Measurements from ENCODE around the gene C1QTNF5. TPM values are rescaled to one million over a fixed set of nuclear protein-coding genes. Genes with fewer than 3 reads are reported as not detected.

The C1QTNF5 gene
- total and polyA plus RNA-seq, 3 experiments from 2014 or later = not detected

DNA sequence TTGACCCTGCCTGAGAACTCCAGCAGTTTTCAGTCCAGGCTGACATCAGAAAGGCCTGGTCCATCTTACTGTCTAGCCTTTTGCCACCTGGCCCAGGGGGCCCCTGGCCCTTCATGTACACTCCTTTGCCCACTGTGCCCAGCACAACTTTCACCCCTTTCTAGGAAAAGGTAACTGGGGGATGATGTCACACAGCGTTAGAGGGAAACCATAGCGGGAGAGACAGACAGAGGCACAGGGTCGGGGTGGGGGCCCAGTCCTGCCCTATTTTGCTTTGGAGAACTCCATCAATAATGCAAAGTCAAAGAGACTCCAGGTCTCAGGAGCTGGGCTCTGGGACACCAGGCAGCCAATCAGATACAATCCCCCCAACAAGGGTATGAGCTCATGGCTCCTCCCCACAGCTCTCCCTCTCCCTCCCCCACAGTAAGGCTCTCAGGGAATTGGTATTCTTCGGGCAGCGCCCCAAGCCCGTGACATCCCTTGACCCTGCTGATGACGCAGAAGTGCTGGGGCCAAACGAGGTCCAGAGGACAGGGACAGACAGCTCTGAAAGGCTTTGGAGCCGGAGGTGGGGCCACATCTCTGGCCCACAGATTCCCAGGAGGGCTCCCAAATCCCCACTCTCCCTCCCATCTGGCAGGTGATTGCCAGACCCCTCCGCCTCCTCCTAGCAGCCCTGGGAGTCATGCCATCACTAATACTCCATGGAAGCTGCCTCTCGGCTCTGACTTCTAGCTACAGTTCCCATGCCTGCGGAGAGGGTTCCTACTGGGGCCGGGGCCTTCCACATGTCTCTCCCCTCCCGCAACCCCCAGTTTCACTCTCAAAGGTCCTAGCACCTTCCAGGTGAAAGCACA lies 34.9 kb upstream of the C1QTNF5 start:
- Mint-ChIP-seq H3K27me3 (peaks cover 2 to 5% of the 10 kb centered on the region in 2 donors), H3K4me3 (no peak overlapping the region), H3K9me3 (no peaks in the 10 kb centered on the region), H3K27ac (no peak overlapping the region), H3K36me3 (no peaks in the 10 kb centered on the region), H3K4me1 (peaks cover 13 to 21% (median 13%) of the 10 kb centered on the region in 3 donors)
- DNase-seq = no peak
- Histone ChIP-seq H3K4me3 (ENCODE audit: low read length) (no peak overlapping the region), H3K4me1 (ENCODE audit: insufficient read depth, low read length) (peaks cover 9% of the 10 kb centered on the region), H3K9me3 (ENCODE audit: low read length) (no peaks in the 10 kb centered on the region), H3K27ac (ENCODE audit: low read depth, low read length) (no peak overlapping the region), H3K27me3 (ENCODE audit: insufficient read depth, low read length, poor library complexity, severe bottlenecking) (no peaks in the 10 kb centered on the region), H3K36me3 (ENCODE audit: insufficient read depth, low read length) (no peaks in the 10 kb centered on the region)
- CTCF ChIA-PET = interaction anchor here (1.3 to 15.4 kb wide), 6 partner anchors 10 to 28 kb away, joined by 3 to 145 read pairs (median 10); no protein-coding TSS in a partner anchor
- POLR2A ChIA-PET = no interaction called here

DNA sequence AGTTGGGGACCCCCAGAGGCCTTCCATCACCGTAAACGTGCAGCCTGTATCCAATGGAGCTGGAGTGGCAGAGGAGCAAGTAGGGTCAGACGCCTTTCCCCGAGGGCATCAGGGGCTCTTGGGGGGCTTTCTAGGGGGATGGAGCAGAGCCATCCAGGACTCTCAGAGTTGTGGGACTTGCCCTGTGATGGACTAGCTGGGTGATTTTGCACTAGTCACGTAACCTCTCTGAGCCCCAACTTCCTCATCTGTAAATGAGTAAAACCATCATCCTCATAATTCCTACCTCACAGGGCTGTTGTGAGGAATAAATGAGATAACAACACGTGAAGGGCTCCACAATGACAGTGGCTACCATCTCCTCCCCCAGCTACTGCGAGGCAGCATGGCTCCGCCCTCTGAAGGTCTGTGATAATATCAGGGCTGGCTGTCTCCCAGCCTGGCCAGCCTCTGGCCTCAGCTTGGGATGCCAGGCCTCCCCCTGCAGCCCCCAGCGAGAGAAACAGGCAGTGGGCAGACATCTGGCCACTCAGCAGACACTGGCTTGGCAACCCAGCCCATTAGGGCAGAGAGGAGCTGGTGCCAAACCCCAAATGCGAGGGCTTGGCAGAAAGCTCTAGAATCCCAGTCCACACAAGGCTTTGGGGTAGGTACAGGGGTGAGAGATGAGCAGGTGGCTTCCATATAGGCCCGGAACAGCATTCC lies 34.1 kb upstream of the C1QTNF5 start:
- no peaks in the 10 kb centered on the region for H3K36me3 Mint-ChIP-seq
- POLR2A ChIA-PET = no interaction called here

DNA sequence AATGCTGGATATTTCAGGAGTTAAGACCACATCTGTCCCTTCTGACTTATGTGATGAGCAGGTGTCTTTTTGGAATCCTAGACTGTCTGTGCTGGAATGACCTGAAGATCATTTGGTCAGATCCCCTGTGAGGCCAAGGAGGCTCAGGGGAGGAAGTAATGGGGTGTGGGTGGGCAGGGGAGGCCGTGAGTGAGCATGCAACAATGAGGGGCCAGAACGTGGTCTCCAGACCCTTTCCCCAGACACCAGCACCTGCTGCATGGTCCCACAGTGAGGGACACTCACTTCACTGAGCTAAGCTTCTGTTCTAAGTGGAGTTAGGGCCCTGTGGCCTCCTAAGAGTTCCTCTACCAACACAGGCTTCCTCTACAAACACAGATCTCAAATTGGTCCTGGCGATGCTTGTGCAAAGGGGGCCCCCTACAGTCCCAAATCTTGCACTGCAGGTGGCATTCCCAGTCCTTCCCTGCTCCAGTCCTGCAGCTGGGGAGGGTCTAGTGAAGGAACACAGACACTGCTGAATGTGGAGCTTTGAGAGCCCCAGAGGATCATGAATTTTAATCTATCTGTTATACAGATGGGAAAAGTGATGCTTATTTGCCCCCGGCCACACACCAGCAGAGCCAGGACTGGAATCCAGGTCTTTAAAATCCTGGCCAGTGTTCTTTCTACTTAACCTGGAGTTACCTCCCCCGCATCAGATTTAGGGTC lies 33.4 kb upstream of the C1QTNF5 start:
- Histone ChIP-seq H3K9me3 (ENCODE audit: low read length) (no peaks in the 10 kb centered on the region), H3K4me1 (ENCODE audit: insufficient read depth, low read length) (peaks cover 9% of the 10 kb centered on the region), H3K27me3 (ENCODE audit: insufficient read depth, low read length, poor library complexity, severe bottlenecking) (no peaks in the 10 kb centered on the region), H3K4me3 (ENCODE audit: low read length) (no peak overlapping the region), H3K36me3 (ENCODE audit: insufficient read depth, low read length) (no peaks in the 10 kb centered on the region), H3K27ac (ENCODE audit: low read depth, low read length) (no peak overlapping the region)
- Mint-ChIP-seq H3K4me1 (peaks cover 18 to 29% (median 19%) of the 10 kb centered on the region in 3 donors), H3K36me3 (no peaks in the 10 kb centered on the region), H3K27me3 (peaks cover 6 to 16% of the 10 kb centered on the region in 2 donors), H3K4me3 (peak overlapping the region in 2 of 7 donors; percentile 10 to 32), H3K27ac (peak overlapping the region in 5 of 8 donors; percentile 17 to 63 (median 47)), H3K9me3 (no peaks in the 10 kb centered on the region)
- peak in 4 of 5 donors; percentile 33 to 59 (median 38) for DNase-seq
- CTCF ChIA-PET = interaction anchor here (0.7 to 15.4 kb wide), 9 partner anchors 9 to 205 kb away, joined by 3 to 145 read pairs (median 3); partner anchors contain the start of gene NLRX1
- POLR2A ChIA-PET = no interaction called here

More for the DNA sequence above, 34.1 kb upstream of the C1QTNF5 start:
- Histone ChIP-seq H3K4me1 (ENCODE audit: insufficient read depth, low read length) (peaks cover 9% of the 10 kb centered on the region), H3K27me3 (ENCODE audit: insufficient read depth, low read length, poor library complexity, severe bottlenecking) (no peaks in the 10 kb centered on the region), H3K36me3 (ENCODE audit: insufficient read depth, low read length) (no peaks in the 10 kb centered on the region), H3K4me3 (ENCODE audit: low read length) (no peak overlapping the region), H3K27ac (ENCODE audit: low read depth, low read length) (no peak overlapping the region), H3K9me3 (ENCODE audit: low read length) (no peaks in the 10 kb centered on the region)
- no peak for DNase-seq
- CTCF ChIA-PET = interaction anchor here (0.7 to 15.4 kb wide), 10 partner anchors 9 to 206 kb away, joined by 3 to 145 read pairs (median 3); partner anchors contain the start of gene NLRX1
- Mint-ChIP-seq H3K4me3 (no peak overlapping the region), H3K4me1 (peaks cover 18 to 29% (median 19%) of the 10 kb centered on the region in 3 donors), H3K9me3 (no peaks in the 10 kb centered on the region), H3K27me3 (peaks cover 2 to 10% of the 10 kb centered on the region in 2 donors), H3K27ac (no peak overlapping the region)

DNA sequence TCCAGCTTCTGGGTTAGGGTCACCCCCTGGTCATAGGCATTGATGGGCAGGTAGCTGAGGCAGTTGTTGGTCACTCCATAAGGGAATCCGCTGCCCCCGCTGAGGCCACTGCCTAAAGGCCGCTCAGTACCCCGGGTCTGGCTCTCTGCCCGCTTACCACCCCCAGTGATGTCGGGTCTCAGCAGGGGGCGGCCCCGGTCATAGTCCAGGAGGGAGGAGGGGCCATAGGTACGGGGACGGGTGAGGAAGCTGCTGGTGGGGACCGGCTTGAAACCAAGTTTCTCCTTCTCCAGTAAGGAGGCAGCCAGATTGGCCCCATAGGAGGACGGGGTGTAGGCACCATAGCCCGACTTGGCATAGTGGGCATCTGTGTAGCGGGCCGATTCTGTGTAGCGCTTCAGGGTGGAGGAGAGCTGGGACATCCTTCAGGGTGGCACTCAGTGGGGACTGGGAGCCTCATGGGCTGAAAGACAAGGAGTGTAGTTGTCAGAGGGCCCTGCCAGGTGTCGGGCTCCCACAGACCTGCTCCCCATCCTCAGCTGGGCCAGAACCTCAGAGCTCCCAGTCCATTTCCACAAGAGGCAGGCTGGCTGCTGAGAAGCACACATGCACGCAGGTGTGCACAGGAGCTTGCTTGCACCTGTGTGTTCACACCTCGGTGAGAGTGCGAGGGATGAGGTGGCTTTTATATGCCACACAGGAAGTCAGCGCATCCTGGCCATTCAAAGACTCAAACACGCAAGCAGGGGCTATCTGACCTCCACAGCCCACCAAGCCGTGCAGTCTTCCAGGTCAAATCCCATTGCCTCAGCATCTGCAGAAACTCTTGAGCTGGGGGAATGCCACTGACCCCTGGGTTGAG lies 32.6 kb upstream of the C1QTNF5 start:
- Mint-ChIP-seq H3K4me1 (peaks cover 18 to 29% (median 19%) of the 10 kb centered on the region in 3 donors), H3K36me3 (no peaks in the 10 kb centered on the region), H3K27ac (peak overlapping the region in 6 of 8 donors; percentile 8 to 84 (median 53)), H3K27me3 (peaks cover 8 to 19% of the 10 kb centered on the region in 2 donors), H3K4me3 (no peak overlapping the region), H3K9me3 (no peaks in the 10 kb centered on the region)
- peaks cover 9% of the 10 kb centered on the region for H3K4me1 ChIP-seq (ENCODE audit: insufficient read depth, low read length)
- ChIA-PET POLR2A (no interaction called here), CTCF (interaction anchor here (0.9 to 15.4 kb wide), 6 partner anchors 8 to 107 kb away, joined by 3 to 145 read pairs (median 4); partner anchors contain the start of gene USP2)
- H3K4me3 ChIP-seq (ENCODE audit: low read length) = no peak overlapping the region
- no peak overlapping the region for H3K27ac ChIP-seq (ENCODE audit: low read depth, low read length)
- H3K9me3 ChIP-seq (ENCODE audit: low read length) = no peaks in the 10 kb centered on the region
- no peaks in the 10 kb centered on the region for H3K36me3 ChIP-seq (ENCODE audit: insufficient read depth, low read length)
- peak in 1 of 5 donors; percentile 14 for DNase-seq
- H3K27me3 ChIP-seq (ENCODE audit: insufficient read depth, low read length, poor library complexity, severe bottlenecking) = no peaks in the 10 kb centered on the region

DNA sequence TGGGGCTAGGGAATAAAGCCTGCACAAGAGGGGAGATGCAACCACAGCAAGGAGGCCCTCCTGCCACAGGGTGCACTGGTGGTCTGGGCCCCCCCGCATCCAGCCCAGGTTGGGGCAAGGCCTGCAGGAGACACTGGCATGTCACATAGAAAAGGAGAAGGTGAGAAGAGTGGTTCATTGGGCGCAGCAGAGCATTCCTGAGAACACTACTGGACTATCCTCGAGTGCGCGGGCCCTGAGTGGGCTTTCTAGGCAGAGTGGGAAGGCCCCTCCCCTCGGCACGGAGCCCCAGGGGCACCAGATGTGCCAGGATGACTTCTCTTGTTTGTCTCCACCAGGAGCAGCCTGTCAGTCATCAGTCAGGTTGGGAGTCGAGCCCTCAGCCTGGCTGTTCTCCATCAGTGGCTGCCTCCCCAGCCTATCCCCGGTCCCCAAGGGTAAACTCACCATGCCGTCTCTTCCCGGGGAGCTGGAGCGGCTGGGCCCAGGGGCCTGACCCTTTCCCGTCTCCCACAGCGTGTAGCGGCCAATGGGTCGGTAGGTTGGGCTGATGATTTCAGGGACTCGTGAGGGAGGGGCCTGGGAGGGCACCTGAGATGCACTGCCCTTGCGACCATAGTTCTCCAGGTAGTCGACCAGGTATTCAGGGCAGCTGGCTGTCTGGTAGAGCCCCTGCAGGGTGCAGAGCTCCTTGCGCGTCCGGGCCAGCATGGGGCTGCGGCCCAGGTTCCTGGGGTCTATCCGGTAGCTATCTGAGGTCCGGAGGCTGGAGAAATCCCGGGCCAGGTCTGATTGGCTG lies 31.8 kb upstream of the C1QTNF5 start:
- ChIA-PET POLR2A (no interaction called here), CTCF (interaction anchor here (0.9 to 15.4 kb wide), 3 partner anchors 9 to 16 kb away, joined by 3 to 145 read pairs (median 26); partner anchors contain the start of gene USP2)
- Histone ChIP-seq H3K4me1 (ENCODE audit: insufficient read depth, low read length) (peaks cover 9% of the 10 kb centered on the region), H3K9me3 (ENCODE audit: low read length) (no peaks in the 10 kb centered on the region), H3K27me3 (ENCODE audit: insufficient read depth, low read length, poor library complexity, severe bottlenecking) (no peaks in the 10 kb centered on the region), H3K36me3 (ENCODE audit: insufficient read depth, low read length) (no peaks in the 10 kb centered on the region), H3K27ac (ENCODE audit: low read depth, low read length) (no peak overlapping the region), H3K4me3 (ENCODE audit: low read length) (no peak overlapping the region)
- Mint-ChIP-seq H3K36me3 (no peaks in the 10 kb centered on the region), H3K27me3 (peaks cover 11 to 25% of the 10 kb centered on the region in 2 donors), H3K9me3 (no peaks in the 10 kb centered on the region), H3K4me1 (peaks cover 18 to 29% (median 19%) of the 10 kb centered on the region in 3 donors), H3K27ac (no peak overlapping the region), H3K4me3 (no peak overlapping the region)
- DNase-seq = no peak

DNA sequence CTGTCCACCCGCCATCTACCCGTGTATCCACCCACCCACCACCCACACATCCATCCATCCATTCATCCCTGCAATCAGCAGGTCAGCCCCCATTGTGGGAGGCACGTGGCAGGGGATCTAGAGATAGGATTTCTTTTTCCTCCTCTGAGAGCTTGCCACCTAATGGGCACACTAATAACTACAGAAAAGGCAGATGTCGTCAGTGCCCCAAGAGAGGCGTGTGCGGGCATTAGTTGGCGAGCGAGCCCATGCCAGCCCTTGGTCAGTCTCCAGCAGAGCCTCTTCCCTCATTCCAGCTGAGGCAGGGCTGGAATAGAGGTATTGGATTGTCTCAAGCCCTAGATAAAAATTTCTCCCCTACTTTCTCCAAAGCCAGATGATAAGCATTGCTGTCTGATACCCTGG lies 31.1 kb upstream of the C1QTNF5 start:
- Histone ChIP-seq H3K27ac (ENCODE audit: low read depth, low read length) (no peak overlapping the region), H3K27me3 (ENCODE audit: insufficient read depth, low read length, poor library complexity, severe bottlenecking) (no peaks in the 10 kb centered on the region), H3K9me3 (ENCODE audit: low read length) (no peaks in the 10 kb centered on the region), H3K4me3 (ENCODE audit: low read length) (no peak overlapping the region), H3K4me1 (ENCODE audit: insufficient read depth, low read length) (peaks cover 9% of the 10 kb centered on the region), H3K36me3 (ENCODE audit: insufficient read depth, low read length) (no peaks in the 10 kb centered on the region)
- H3K4me1 Mint-ChIP-seq = peaks cover 18 to 29% (median 19%) of the 10 kb centered on the region in 3 donors
- H3K4me3 Mint-ChIP-seq = no peak overlapping the region
- peak overlapping the region in 1 of 8 donors; percentile 52 for H3K27ac Mint-ChIP-seq
- no peaks in the 10 kb centered on the region for H3K9me3 Mint-ChIP-seq
- ChIA-PET CTCF (interaction anchor here (0.9 to 4.2 kb wide), 2 partner anchors 10 to 15 kb away, joined by 3 to 26 read pairs; no protein-coding TSS in a partner anchor), POLR2A (no interaction called here)
- H3K36me3 Mint-ChIP-seq = no peaks in the 10 kb centered on the region
- peaks cover 15 to 32% of the 10 kb centered on the region in 2 donors for H3K27me3 Mint-ChIP-seq
- DNase-seq = no peak

Data from CD8-positive, alpha-beta memory T cell (primary cell).